ENCODE data around the gene SIDT1.

Gene SIDT1

GRCh38 chr3:113546414-113546893 lies 14.1 kb downstream of the SIDT1 start:
- DNase-seq, result no peak

GRCh38 chr3:113548501-113548900 lies 16.1 kb downstream of the SIDT1 start:
- no peak for DNase-seq

GRCh38 chr3:113551820-113552219 lies 19.5 kb downstream of the SIDT1 start:
- DNase-seq, result no peak

GRCh38 chr3:113552851-113553250 lies 20.5 kb downstream of the SIDT1 start:
- DNase-seq, result no peak

GRCh38 chr3:113555138-113555537 lies 22.8 kb downstream of the SIDT1 start:
- DNase-seq, result no peak

- DNase-seq, result no peak
Observed at GRCh38 chr3:113556316-113556945, 24.1 kb downstream of the SIDT1 start.

- peak; percentile 84 for DNase-seq
Observed at GRCh38 chr3:113556946-113557335, 24.6 kb downstream of the SIDT1 start.

GRCh38 chr3:113557374-113557773 lies 25.0 kb downstream of the SIDT1 start:
- no peak for DNase-seq

GRCh38 chr3:113559009-113559408 lies 26.7 kb downstream of the SIDT1 start:
- no peak for DNase-seq

GRCh38 chr3:113560271-113560670 lies 27.9 kb downstream of the SIDT1 start:
- no peak for DNase-seq

GRCh38 chr3:113560831-113561623 lies 28.7 kb downstream of the SIDT1 start:
- DNase-seq, result peak; percentile 27

- peak; percentile 50 for DNase-seq
Observed at GRCh38 chr3:113565555-113565954, 33.2 kb downstream of the SIDT1 start.

GRCh38 chr3:113570158-113570557 lies 37.8 kb downstream of the SIDT1 start:
- no peak for DNase-seq

- DNase-seq, result peak; percentile 73
Observed at GRCh38 chr3:113571360-113571759, 39.0 kb downstream of the SIDT1 start.

- no peak for DNase-seq
Observed at GRCh38 chr3:113573728-113574127, 41.4 kb downstream of the SIDT1 start.

GRCh38 chr3:113574213-113574612 lies 41.9 kb downstream of the SIDT1 start:
- peak; percentile 63 for DNase-seq

GRCh38 chr3:113575206-113575605 lies 42.9 kb downstream of the SIDT1 start:
- no peak for DNase-seq

GRCh38 chr3:113585228-113585627 lies 52.9 kb downstream of the SIDT1 start:
- no peak for DNase-seq

- DNase-seq, result no peak
Observed at GRCh38 chr3:113585720-113586119, 53.4 kb downstream of the SIDT1 start.

GRCh38 chr3:113588806-113589205 lies 56.5 kb downstream of the SIDT1 start:
- no peak for DNase-seq

- no peak for DNase-seq
Observed at GRCh38 chr3:113589971-113590370, 57.6 kb downstream of the SIDT1 start.

- DNase-seq, result no peak
Observed at GRCh38 chr3:113590983-113591382, 58.6 kb downstream of the SIDT1 start.

- DNase-seq, result no peak
Observed at GRCh38 chr3:113594066-113594465, 61.7 kb downstream of the SIDT1 start.

- no peak for DNase-seq
Observed at GRCh38 chr3:113597596-113598354, 65.4 kb downstream of the SIDT1 start.
